ENCODE data around the gene SH3BGRL.
A peak's percentile ranks its signal among the peaks of the same experiment; 100 is the strongest.

The SH3BGRL gene

DNA sequence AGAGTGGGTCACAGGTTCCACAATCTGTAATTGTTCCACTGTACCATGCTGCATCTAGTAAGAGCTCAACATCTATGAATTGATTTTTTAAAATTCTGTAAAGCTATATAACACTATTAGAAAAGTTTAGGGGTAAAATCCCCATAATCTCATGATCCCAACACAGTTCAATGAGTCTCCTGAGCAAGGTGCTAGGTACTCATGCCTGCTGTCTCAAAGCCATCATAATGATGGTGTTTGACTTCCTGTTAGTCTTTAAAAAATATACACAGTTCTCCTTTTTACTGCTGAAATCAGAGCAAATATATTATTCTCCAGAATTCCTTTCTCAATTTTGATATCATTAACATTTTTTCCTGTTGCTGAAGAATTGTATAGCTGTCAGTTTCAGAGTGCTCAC is 55.9 kb downstream of the SH3BGRL start:
- peak overlapping the region; percentile 67 to 78 for H3K27ac ChIP-seq
- no peak overlapping the region for H3K4me3 ChIP-seq
- TF ChIP-seq, protein P1, sequence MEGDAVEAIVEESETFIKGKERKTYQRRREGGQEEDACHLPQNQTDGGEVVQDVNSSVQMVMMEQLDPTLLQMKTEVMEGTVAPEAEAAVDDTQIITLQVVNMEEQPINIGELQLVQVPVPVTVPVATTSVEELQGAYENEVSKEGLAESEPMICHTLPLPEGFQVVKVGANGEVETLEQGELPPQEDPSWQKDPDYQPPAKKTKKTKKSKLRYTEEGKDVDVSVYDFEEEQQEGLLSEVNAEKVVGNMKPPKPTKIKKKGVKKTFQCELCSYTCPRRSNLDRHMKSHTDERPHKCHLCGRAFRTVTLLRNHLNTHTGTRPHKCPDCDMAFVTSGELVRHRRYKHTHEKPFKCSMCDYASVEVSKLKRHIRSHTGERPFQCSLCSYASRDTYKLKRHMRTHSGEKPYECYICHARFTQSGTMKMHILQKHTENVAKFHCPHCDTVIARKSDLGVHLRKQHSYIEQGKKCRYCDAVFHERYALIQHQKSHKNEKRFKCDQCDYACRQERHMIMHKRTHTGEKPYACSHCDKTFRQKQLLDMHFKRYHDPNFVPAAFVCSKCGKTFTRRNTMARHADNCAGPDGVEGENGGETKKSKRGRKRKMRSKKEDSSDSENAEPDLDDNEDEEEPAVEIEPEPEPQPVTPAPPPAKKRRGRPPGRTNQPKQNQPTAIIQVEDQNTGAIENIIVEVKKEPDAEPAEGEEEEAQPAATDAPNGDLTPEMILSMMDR (IDR thresholded peaks at IDR 0.05), result no peak
- DNase-seq (ENCODE audit: low spot score), result no peak

DNA sequence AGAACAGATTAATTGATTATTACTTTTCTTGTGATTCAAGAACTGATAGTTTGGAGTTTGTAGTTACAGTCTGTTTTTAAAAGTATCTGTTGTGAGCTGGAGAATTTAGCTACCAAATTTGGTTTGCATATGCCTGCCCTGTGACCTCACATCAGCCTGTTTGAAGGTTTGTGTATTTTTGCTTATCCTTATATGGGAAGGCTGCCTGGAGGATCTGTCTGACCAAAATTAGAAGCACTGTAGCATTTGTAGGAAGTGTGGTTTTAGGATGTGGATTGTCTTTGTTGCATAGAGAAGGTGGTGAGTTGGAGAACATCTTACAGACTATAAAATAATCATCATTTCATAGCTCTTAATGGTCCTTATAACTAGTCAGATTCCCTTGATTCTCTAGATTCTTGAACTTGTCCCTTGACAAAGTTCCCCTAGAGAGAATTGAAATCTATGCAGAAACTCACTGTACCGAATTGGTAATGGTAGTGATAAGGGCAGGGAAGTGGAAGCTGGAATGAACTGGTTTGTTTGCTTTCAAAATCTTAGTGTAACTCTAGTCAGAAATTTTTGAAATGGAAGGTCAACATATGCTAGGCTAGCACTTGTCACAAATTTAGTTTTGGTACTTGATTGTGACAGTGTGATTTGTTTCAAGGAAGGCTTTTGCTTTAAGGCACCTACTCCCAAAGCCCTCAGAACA is 57.3 kb downstream of the SH3BGRL start:
- Histone ChIP-seq H3K4me3 (peak overlapping the region; percentile 15), H3K27ac (peak overlapping the region; percentile 67 to 78)
- no peak for DNase-seq (ENCODE audit: low spot score)
- TF ChIP-seq, protein P1 (IDR thresholded peaks at IDR 0.05), result no peak

DNA sequence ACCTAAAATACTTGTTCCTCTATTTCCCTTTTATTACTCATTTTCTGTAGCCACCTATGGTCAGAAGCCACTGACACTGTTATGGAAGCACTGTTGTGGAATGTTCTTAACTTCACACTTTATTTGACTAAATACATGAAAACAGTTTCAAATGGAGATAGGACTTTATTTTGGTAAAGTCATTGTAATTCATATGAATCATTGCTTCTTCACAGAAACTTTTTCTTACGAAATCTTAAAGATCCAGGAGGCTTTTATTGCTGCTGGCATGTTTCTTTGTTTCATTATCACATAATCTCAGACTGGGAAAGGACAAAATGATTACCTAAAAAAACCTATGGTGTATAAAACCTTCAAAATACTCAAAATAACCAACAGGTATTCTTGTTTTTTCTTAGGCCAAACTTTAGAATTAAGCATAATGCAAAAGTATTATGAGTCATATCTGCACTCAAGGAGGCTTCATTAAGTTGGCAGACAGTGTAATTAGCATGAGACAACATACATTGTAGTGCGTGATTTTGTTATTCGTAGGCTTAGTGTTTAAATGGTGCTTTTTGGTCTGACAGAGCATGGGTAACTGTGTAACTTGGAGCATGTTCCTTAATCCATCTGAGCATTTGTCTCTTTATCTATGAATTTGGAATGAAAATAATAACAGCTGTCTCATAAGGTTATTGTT is 58.0 kb downstream of the SH3BGRL start:
- H3K4me3 ChIP-seq, result peak overlapping the region; percentile 15
- TF ChIP-seq, protein P1 (IDR thresholded peaks at IDR 0.05), result no peak
- no peak for DNase-seq (ENCODE audit: low spot score)
- peak overlapping the region; percentile 67 to 78 for H3K27ac ChIP-seq

DNA sequence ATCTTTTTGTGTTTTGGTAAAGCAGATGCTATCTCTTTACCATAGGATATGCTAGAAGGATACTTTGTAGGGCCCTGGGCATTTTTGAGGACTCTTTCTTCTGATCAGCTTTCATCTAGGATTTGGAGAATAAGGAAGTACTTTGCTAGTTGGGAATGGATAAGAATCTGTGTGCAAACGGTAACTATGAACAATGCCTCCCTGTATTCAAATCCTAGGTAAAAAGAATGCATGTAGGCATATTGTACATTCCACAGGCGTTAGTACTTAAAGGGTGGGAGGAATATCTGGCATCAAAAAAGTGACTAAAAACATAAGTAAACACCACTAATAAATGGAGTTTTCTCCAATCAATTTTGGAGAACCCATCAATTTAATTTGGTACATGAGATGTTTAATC is 59.7 kb downstream of the SH3BGRL start:
- H3K27ac ChIP-seq, result peak overlapping the region in 1 of 2 donors; percentile 39
- no peak for DNase-seq (ENCODE audit: low spot score)
- no peak overlapping the region for H3K4me3 ChIP-seq
- TF ChIP-seq, protein P1 (IDR thresholded peaks at IDR 0.05), result no peak

DNA sequence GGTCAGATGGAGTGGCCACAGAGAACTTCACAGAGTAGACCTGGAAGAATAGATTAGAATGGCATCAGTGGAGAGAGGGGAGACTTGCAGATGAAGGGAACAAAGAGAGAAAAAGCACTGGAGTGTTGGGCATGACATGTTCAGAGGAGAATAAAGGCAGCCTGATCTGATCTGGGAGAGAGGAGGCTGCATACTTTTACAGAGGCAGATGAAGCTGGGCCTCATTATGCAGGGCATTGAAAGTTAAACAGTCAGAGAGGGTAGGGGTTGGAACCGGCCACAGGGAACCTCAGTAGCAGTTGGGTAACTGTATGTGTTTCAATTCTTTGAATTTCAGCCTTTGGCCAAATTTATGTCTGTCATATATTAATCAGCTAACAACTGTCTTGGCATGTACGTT is 61.2 kb downstream of the SH3BGRL start:
- no peak overlapping the region for H3K4me3 ChIP-seq
- DNase-seq (ENCODE audit: low spot score), result no peak
- TF ChIP-seq, protein P1 (IDR thresholded peaks at IDR 0.05), result no peak
- H3K27ac ChIP-seq, result peak overlapping the region; percentile 27 to 62

DNA sequence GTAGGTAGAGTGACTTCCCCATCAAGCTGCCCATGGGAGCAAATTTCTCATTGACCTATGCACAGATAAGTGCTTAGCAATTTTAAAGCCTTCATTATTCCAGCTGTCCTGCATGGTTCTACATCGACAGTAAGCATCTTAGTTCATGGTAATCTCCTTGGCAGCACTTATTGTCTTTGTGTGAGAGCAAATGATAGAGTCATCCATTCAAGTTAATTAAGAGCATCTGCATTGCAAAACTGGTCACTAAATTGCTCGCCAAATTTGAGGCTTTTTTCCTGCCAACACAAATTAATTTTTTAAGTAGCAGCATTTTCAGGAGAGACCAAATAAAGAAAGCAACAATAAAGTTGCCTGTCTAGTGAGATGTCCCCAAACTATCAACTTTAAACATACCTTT is 76.7 kb downstream of the SH3BGRL start:
- H3K4me3 ChIP-seq, result no peak overlapping the region

More for the DNA sequence above, 76.7 kb downstream of the SH3BGRL start:
- TF ChIP-seq, protein P1 (IDR thresholded peaks at IDR 0.05), result no peak
- no peak overlapping the region for H3K27ac ChIP-seq
- DNase-seq (ENCODE audit: low spot score), result no peak

Measured in coronary artery (tissue), 2 donors.